Measurements from ENCODE around the gene KRT71.

Gene KRT71

GRCh38 chr12:52535574-52535973, 17.4 kb downstream of the KRT71 start:
- no peak for DNase-seq

GRCh38 chr12:52534482-52534881, 18.5 kb downstream of the KRT71 start:
- DNase-seq: no peak

- no peak for DNase-seq
Measured at GRCh38 chr12:52533686-52534470, 19.1 kb downstream of the KRT71 start.

GRCh38 chr12:52532636-52533035, 20.3 kb downstream of the KRT71 start:
- no peak for DNase-seq

- no peak for DNase-seq
Measured at GRCh38 chr12:52531566-52532300, 21.2 kb downstream of the KRT71 start.

- DNase-seq: no peak
Measured at GRCh38 chr12:52530905-52531304, 22.0 kb downstream of the KRT71 start.

GRCh38 chr12:52530366-52530765, 22.6 kb downstream of the KRT71 start:
- no peak for DNase-seq

GRCh38 chr12:52529846-52530245, 23.1 kb downstream of the KRT71 start:
- no peak for DNase-seq

GRCh38 chr12:52529417-52529816, 23.5 kb downstream of the KRT71 start:
- no peak for DNase-seq

GRCh38 chr12:52528641-52529143, 24.3 kb downstream of the KRT71 start:
- DNase-seq: no peak

- no peak for DNase-seq
Measured at GRCh38 chr12:52527121-52527800, 25.7 kb downstream of the KRT71 start.

- DNase-seq: no peak
Measured at GRCh38 chr12:52526511-52526951, 26.4 kb downstream of the KRT71 start.

GRCh38 chr12:52525661-52526499, 27.1 kb downstream of the KRT71 start:
- DNase-seq: no peak

GRCh38 chr12:52524898-52525591, 27.9 kb downstream of the KRT71 start:
- no peak for DNase-seq

- no peak for DNase-seq
Measured at GRCh38 chr12:52524241-52524897, 28.6 kb downstream of the KRT71 start.

- no peak for DNase-seq
Measured at GRCh38 chr12:52523824-52524223, 29.1 kb downstream of the KRT71 start.

- DNase-seq: no peak
Measured at GRCh38 chr12:52522346-52523011, 30.5 kb downstream of the KRT71 start.

- no peak for DNase-seq
Measured at GRCh38 chr12:52521568-52522266, 31.2 kb downstream of the KRT71 start.

- DNase-seq: no peak
Measured at GRCh38 chr12:52521175-52521567, 31.8 kb downstream of the KRT71 start.

Data from effector CD8-positive, alpha-beta T cell (primary cell).